K562 treated with DMSO at 1 percent for 24 hours (cell line): ENCODE measurements around the gene MLLT10. TPM values are rescaled to one million over a fixed set of nuclear protein-coding genes. Genes with fewer than 3 reads are reported as not detected.

ENCODE experiments used
- total RNA-seq: library from RNA; unstranded; fragments of 300-600 nt; gene quantifications from 2 replicates; pipeline ENCODE4 v1.2.3, GENCODE V29; 2022; ENCODE audit warnings: low read depth; ENCODE audit not compliant: insufficient read depth

MLLT10 gene
- 21.5 and 31.2 TPM in 2 replicates for total RNA-seq

DNA sequence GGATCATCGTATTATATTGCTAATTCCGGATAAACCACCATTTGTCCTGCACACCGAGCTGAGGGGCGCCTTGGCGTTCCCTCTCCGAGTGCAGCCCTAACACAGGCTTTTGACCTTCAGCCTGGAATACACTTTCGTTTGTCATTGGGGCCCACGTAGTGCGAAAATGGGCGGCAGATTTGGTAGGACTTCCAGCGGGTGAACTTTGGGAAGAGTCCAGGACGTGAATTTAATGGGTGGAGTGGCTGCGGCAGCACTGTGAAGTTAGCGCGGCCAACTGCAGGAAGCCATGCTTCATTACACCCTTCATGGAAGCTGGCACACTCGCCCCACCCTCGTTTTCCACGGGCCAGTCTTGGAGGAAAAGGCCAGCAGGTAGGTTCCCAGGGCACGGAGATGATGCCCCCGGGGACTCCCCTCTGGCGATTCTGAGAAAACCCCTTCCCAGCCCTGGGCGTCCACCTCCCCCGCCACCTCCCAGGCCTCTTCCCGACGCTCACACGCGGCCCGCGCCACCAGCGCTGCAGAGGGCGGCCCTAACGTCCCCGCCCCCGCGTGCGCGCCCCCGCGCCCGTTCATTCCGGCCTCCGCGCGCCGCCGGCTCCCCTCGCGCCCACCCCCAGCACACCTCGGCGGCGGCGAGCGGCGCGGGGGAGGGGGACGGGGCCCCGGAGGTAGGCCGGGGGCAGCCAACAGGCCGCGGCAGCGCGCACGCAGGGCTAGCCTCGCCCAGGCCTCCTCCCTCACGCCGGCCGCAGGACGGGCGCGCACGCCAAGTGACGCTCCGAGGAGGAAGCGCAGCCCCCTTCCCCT lies at the start of gene MLLT10:
Gene MLLT10 (plus strand): TSS at position 766 of the 813 bp plus-strand sequence. CDS start 413 bp downstream, outside the sequence.

DNA sequence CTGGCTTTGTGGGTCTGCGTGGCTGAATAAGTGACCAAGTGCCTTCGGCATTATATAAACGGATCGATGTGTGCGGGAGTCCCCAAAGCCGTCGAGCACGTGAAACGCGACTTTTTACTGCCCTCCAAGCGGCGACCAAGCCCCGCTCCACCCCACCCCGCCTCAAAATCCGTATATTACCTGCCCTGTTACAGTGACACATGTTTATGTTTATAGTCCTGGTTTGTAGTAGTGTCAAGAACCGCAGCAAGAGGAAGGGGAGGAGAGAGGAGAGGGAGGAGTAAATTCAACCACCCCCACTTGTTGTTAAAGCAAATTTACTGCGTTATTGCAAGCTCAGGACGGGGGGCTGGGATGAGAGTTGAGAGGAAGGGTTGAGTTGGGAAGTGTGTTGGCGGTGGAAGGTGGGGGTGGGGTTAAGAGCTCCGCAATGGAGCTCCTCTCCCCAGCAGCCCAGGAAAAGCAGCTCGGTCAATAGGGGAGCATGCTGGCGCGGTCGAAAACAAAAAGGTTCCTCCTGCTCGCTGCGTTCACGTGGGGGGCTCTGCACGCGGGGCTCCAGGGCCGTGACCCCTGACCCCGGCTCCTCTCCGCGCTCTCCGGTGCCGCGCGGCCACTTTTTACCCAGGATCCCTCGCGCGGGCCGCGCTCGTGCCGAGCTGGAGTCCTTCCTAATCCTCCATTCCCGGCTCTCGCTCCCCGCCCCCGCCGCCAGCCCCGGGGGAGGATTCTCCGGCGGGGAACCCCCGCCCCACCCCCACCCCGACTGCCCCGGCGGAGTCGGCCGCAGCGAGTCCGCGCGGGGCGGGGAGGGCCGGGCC lies 8.5 kb upstream of the MLLT10 start, which contains the start of gene SKIDA1:
Gene SKIDA1 (minus strand): TSS at position 316 of the 821 bp plus-strand sequence. CDS start 7,860 bp downstream, outside the sequence.

Other genes with a start within 250 kb of the MLLT10 start
- 0.74 and 1.1 TPM in 2 replicates for gene SKIDA1, start 8.6 kb upstream of the MLLT10 start, total RNA-seq